PC-9 (cell line): ENCODE results near the gene PCDH1. TPM values are rescaled to one million over a fixed set of nuclear protein-coding genes. Genes with fewer than 3 reads are reported as not detected.
"Not testable (repeated sequence)": the region's sequence is repeated elsewhere in the genome, so short reads cannot be mapped to it uniquely, and the experiment has no call there.

ENCODE experiments used
- BruUV-seq: library from RNA; stranded (reverse); fragments of 400-500 nt; replicated peaks from 2 replicates; lab custom pipeline; 2021; lab: Mats Ljungman, UMichigan
- CTCF ChIA-PET: fragments of 300-600 bp; sonication (Branson Sonifier 250); formaldehyde crosslinking; loops from one replicate; lab custom pipeline; 2022; ENCODE audit warnings: antibody characterized with exemption; lab: Charles Lee
- POLR2A ChIA-PET: fragments of 300-600 bp; sonication (Branson Sonifier 250); formaldehyde crosslinking; loops from one replicate; lab custom pipeline; 2022; ENCODE audit warnings: antibody characterized with exemption; ENCODE audit not compliant: unreplicated experiment; lab: Charles Lee
- DNase-seq, 2 experiments: peaks; one replicate each; pipeline versions ENCODE4 v3.0.0 to v3.0.0-alpha.2; 2015 to 2022; ENCODE audit warnings: mixed read lengths in 1 of 2
- H2AFZ ChIP-seq: fragments of 200-600 bp; sonication (generic); 2 replicates; pipeline ENCODE4 v1.8.1; 2017; ENCODE audit warnings: antibody characterized with exemption
- H3F3A ChIP-seq: fragments of 200-600 bp; sonication (generic); 2 replicates; pipeline ENCODE4 v1.8.1; 2017; ENCODE audit warnings: antibody characterized with exemption, mild to moderate bottlenecking, low read depth; ENCODE audit not compliant: insufficient read depth
- H3K27ac ChIP-seq: fragments of 200-600 bp; sonication (generic); 2 replicates; pipeline ENCODE4 v1.6.1; 2016; ENCODE audit warnings: mixed run types
- H3K27me3 ChIP-seq: fragments of 200-600 bp; sonication (generic); 2 replicates; pipeline ENCODE4 v1.6.1; 2016; ENCODE audit warnings: low read depth, mixed run types; ENCODE audit not compliant: insufficient read depth
- H3K36me3 ChIP-seq: fragments of 200-600 bp; sonication (generic); 2 replicates; pipeline ENCODE4 v1.6.1; 2016; ENCODE audit warnings: low read depth, mixed run types
- H3K4me1 ChIP-seq: fragments of 200-600 bp; sonication (generic); replicated peaks from 2 replicates; pipeline ENCODE4 v1.6.1; 2016; ENCODE audit warnings: mixed run types; ENCODE audit not compliant: insufficient read depth
- H3K4me2 ChIP-seq: fragments of 200-600 bp; sonication (generic); 2 replicates; pipeline ENCODE4 v1.6.1; 2017; ENCODE audit warnings: mixed run types
- H3K4me3 ChIP-seq: fragments of 200-600 bp; sonication (generic); 2 replicates; pipeline ENCODE4 v1.6.1; 2016; ENCODE audit warnings: mixed run types
- H3K79me2 ChIP-seq: fragments of 200-600 bp; sonication (generic); 2 replicates; pipeline ENCODE4 v1.6.1; 2017; ENCODE audit warnings: low read depth, mixed run types
- H3K9me2 ChIP-seq: fragments of 200-600 bp; sonication (generic); 2 replicates; pipeline ENCODE4 v1.8.1; 2017; ENCODE audit warnings: mild to moderate bottlenecking; ENCODE audit not compliant: insufficient read depth
- H3K9me3 ChIP-seq: fragments of 200-600 bp; sonication (generic); 2 replicates; pipeline ENCODE4 v1.8.1; 2016; ENCODE audit warnings: low read depth; ENCODE audit not compliant: insufficient read depth
- H4K20me1 ChIP-seq: fragments of 200-600 bp; sonication (generic); 2 replicates; pipeline ENCODE4 v1.8.1; 2017; ENCODE audit not compliant: insufficient read depth
- EZH2 ChIP-seq: fragments of 200-600 bp; sonication (generic); IDR thresholded peaks from 2 replicates; pipeline ENCODE4 v1.8.0; 2017; ENCODE audit warnings: antibody characterized with exemption, low read depth
- intact Hi-C: fragments of 100-400 bp; cut with micrococcal nuclease; formaldehyde crosslinking; loops from one replicate; pipeline ENCODE4 v1.10.0; 2022; ENCODE audit not compliant: unreplicated experiment
- total RNA-seq: library from RNA; stranded (reverse); gene quantifications from 2 replicates; pipeline ENCODE4 v1.2.3, GENCODE V29; 2021
- TF ChIP-seq, protein P1 (sequence below): fragments of 200-600 bp; sonication (generic); conservative IDR thresholded peaks from 2 replicates; pipeline ENCODE4 v1.6.1; 2017; ENCODE audit warnings: mixed run types, antibody characterized with exemption, mild to moderate bottlenecking, moderate library complexity

The PCDH1 gene
- total RNA-seq, 1 experiment from 2014 or later, result 88.5 TPM

DNA sequence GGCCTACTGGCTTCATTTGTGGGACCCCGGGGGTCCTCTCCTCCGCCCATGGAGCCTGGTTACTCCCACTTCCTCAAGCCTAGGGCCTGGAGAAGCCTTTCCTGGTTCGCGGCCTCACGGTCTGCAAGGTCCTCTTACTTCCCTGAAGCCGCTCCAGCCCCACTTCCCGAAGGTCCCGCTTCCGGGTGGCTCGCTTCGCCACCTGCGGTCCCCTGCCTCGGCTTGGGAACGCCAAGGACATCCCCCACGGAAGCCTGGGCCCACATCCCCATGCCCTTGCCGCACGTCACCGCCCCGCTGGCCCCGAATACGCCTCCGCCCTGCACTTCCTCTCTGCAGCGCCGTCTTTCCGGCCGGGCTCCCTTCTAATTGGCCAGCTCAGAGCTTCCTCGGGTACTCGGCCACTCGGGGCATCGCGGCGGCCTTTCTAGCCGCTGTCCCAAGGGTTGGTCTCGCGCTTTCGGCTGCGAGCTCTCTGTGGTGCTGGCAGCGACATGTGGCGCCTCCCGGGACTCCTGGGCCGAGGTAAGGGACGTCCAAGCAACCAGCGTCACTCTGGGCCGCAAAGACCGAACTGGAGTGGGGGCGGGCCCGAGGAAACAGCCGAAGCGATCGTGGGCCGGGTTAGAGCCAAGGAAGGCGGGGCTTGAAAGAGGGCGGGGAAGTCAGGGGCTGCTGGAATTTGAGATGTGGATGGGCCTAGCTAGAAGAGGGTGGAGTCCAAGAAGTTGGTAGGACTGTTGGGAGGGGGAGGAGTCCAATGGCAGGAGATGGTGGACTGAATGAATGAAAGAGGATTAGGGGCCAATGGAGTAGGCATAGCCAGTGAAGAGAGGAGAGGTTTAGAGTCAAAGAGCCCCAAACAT is 45.5 kb upstream of the PCDH1 start, which contains the start of gene DELE1:
Gene DELE1, plus strand, starts transcription at position 424 of the 866 bp plus-strand sequence. Its CDS starts 71 bp downstream, at position 495.
- peaks cover 20% of the 10 kb centered on the region; the same call in 1 of the 2 replicates for H3F3A ChIP-seq
- BruUV-seq, result no TSS peak
- peaks cover 14% of the 10 kb centered on the region for H3K36me3 ChIP-seq
- 0 out of 2 replicates have a peak, but pooled peaks cover 5% of the 10 kb centered on the region for H4K20me1 ChIP-seq
- peak within 1 kb of the TSS; percentile 84 for H2AFZ ChIP-seq
- no peaks in the 10 kb centered on the region for H3K9me2 ChIP-seq
- no peaks in the 10 kb centered on the region for H3K27me3 ChIP-seq
- H3K4me2 ChIP-seq, result peak within 1 kb of the TSS; percentile 78
- H3K4me3 ChIP-seq, result peak within 1 kb of the TSS; percentile 98
- intact Hi-C loops, result loop anchor here (5.0 kb wide), 1 partner anchor 46 kb away; the partner anchor contains the start of gene PCDH1
- peak within 1 kb of the TSS; percentile 86 for H3K27ac ChIP-seq
- TF ChIP-seq, protein P1, sequence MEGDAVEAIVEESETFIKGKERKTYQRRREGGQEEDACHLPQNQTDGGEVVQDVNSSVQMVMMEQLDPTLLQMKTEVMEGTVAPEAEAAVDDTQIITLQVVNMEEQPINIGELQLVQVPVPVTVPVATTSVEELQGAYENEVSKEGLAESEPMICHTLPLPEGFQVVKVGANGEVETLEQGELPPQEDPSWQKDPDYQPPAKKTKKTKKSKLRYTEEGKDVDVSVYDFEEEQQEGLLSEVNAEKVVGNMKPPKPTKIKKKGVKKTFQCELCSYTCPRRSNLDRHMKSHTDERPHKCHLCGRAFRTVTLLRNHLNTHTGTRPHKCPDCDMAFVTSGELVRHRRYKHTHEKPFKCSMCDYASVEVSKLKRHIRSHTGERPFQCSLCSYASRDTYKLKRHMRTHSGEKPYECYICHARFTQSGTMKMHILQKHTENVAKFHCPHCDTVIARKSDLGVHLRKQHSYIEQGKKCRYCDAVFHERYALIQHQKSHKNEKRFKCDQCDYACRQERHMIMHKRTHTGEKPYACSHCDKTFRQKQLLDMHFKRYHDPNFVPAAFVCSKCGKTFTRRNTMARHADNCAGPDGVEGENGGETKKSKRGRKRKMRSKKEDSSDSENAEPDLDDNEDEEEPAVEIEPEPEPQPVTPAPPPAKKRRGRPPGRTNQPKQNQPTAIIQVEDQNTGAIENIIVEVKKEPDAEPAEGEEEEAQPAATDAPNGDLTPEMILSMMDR, result no peak
- TF ChIP-seq EZH2, result no peak
- peak; percentile 89 to 93 for DNase-seq
- H3K79me2 ChIP-seq, result peaks cover 28% of the 10 kb centered on the region
- peaks cover 12% of the 10 kb centered on the region for H3K4me1 ChIP-seq
- POLR2A ChIA-PET, result interaction anchor here (0.6 to 1.3 kb wide), 10 partner anchors 22 to 305 kb away, joined by 3 to 14 read pairs (median 4); partner anchors contain the start of genes DIAPH1 and RNF14
- H3K9me3 ChIP-seq, result no peaks in the 10 kb centered on the region
- CTCF ChIA-PET, result interaction anchor here (0.6 to 1.0 kb wide), 4 partner anchors 36 to 259 kb away, joined by 3 to 7 read pairs (median 4); no protein-coding TSS in a partner anchor

DNA sequence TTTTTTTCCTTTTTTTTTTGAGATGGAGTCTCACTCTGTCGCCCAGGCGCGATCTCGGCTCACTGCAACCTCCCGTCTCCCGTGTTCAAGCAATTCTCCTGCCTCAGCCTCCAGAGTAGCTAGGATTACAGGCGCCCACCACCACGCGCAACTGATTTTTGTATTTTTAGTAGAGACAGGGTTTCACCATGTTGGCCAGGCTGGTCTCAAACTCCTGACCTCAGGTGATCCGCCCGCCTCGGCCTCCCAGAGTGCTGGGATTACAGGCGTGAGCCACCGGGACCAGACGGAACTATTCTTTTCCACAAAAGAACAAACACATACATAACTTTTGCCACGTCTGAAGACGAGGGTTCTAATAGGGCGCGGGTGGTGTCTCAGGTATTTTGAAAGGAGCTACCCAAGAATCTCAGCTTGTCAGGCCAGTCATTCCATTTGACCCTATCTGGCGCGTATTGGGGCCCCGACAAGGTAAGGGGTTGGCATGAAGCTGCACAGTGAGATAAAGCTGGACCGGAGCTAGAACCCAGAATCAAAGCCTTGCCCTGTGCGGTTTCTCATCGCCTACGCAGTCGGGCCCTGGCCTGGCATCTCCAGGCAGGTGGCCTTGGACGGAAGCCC is 44.7 kb upstream of the PCDH1 start:
- Histone ChIP-seq H3K27ac (peak overlapping the region; percentile 86), H3K36me3 (peaks cover 10% of the 10 kb centered on the region; the same call in 1 of the 2 replicates), H3K4me3 (peak overlapping the region; percentile 98), H3F3A (peaks cover 20% of the 10 kb centered on the region; the same call in 1 of the 2 replicates), H3K4me2 (peak overlapping the region; percentile 78), H3K79me2 (peaks cover 28% of the 10 kb centered on the region), H3K4me1 (peaks cover 12% of the 10 kb centered on the region), H2AFZ (peak overlapping the region; percentile 84)
- intact Hi-C loops, result loop anchor here (5.0 kb wide), 1 partner anchor 46 kb away; the partner anchor contains the start of gene PCDH1
- not testable (repeated sequence) for H3K9me3 ChIP-seq, H4K20me1 ChIP-seq, H3K27me3 ChIP-seq, H3K9me2 ChIP-seq, DNase-seq
- BruUV-seq, result TSS peak; percentile 69
- ChIA-PET POLR2A (interaction anchor here (0.6 to 1.3 kb wide), 5 partner anchors 21 to 80 kb away, joined by 3 to 14 read pairs (median 4); partner anchors contain the start of gene RNF14), CTCF (interaction anchor here (0.8 to 1.0 kb wide), 3 partner anchors 37 to 259 kb away, joined by 3 to 4 read pairs (median 3); no protein-coding TSS in a partner anchor)

DNA sequence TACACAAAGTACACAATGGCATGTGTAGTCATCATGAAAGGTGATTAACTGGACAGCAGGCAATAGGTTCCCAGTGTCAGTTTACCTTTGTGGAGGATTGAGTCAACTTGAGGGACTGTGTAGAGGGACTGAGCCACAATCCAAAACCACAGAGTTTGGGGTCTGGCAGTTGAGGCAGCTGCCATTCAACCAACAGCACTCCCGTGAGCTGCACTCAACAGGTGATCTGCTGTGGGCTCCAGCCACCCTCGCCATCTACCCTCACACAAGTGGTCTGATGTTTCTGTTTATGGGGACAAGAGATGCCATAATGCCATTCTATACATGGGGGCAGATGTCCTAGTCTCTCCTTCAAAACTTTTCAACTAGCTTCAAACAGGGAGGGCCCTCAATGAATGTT is 42.6 kb upstream of the PCDH1 start:
- Histone ChIP-seq H3K27me3 (no peaks in the 10 kb centered on the region), H3K9me2 (no peaks in the 10 kb centered on the region), H4K20me1 (0 out of 2 replicates have a peak, but pooled peaks cover 5% of the 10 kb centered on the region), H3K4me3 (no peak overlapping the region), H3F3A (peaks cover 14% of the 10 kb centered on the region; the same call in 1 of the 2 replicates), H2AFZ (no peak overlapping the region), H3K36me3 (no peaks in the 10 kb centered on the region), H3K4me2 (no peak overlapping the region), H3K27ac (no peak overlapping the region), H3K79me2 (peaks cover 28% of the 10 kb centered on the region), H3K4me1 (peaks cover 19% of the 10 kb centered on the region), H3K9me3 (no peaks in the 10 kb centered on the region)
- TF ChIP-seq, protein P1, result no peak
- no peak for TF ChIP-seq EZH2
- intact Hi-C loops, result loop anchor here (5.0 kb wide), 1 partner anchor 43 kb away; the partner anchor contains the start of gene PCDH1
- CTCF ChIA-PET, result no interaction called here
- no peak for DNase-seq
- POLR2A ChIA-PET, result interaction anchor here (0.6 kb wide), 2 partner anchors 41 to 218 kb away, joined by 4 to 5 read pairs; no protein-coding TSS in a partner anchor
- no TSS peak for BruUV-seq
